PC-3 (cell line): ENCODE data around the gene LBP. TPM values are rescaled to one million over a fixed set of nuclear protein-coding genes. Genes with fewer than 3 reads are reported as not detected.

Experiments used
- ATAC-seq: fragments of 200-7000 bp; cut with Tn5 transposase; 2 replicates; pipeline ENCODE4 v1.9.1; 2020; ENCODE audit warnings: mild to moderate bottlenecking, moderate library complexity
- BruUV-seq: library from RNA; stranded (reverse); fragments of 400-500 nt; replicated peaks from 2 replicates; lab custom pipeline; 2021; lab: Mats Ljungman, UMichigan
- CTCF ChIA-PET: fragments of 300-600 bp; sonication (Branson Sonifier 250); formaldehyde crosslinking; loops from one replicate; lab custom pipeline; 2022; ENCODE audit warnings: antibody characterized with exemption; lab: Charles Lee
- POLR2A ChIA-PET: fragments of 300-600 bp; sonication (Branson Sonifier 250); formaldehyde crosslinking; loops from one replicate; lab custom pipeline; 2022; ENCODE audit warnings: antibody characterized with exemption; ENCODE audit not compliant: unreplicated experiment; lab: Charles Lee
- DNase-seq: peaks from one replicate; pipeline ENCODE4 v3.0.0-alpha.2; 2015
- H2AFZ ChIP-seq: fragments of 300-600 bp; sonication (generic); 2 replicates; pipeline ENCODE4 v1.6.0; 2016; ENCODE audit warnings: antibody characterized with exemption, low read length
- H3F3A ChIP-seq: fragments of 300-600 bp; sonication (generic); one replicate; pipeline ENCODE4 v1.6.0; 2017; ENCODE audit warnings: antibody characterized with exemption, low read length, control low read depth, mild to moderate bottlenecking; ENCODE audit not compliant: unreplicated experiment
- H3K27ac ChIP-seq: fragments of 300-600 bp; sonication (generic); 2 replicates; pipeline ENCODE4 v1.5.1; 2016; ENCODE audit warnings: mild to moderate bottlenecking, low read length
- H3K27me3 ChIP-seq: fragments of 300-600 bp; sonication (generic); 2 replicates; pipeline ENCODE4 v1.6.1; 2016; ENCODE audit warnings: low read length, mixed read lengths
- H3K36me3 ChIP-seq: fragments of 300-600 bp; sonication (generic); 2 replicates; pipeline ENCODE4 v1.6.1; 2016; ENCODE audit warnings: low read depth, mixed run types, low read length, mixed read lengths
- H3K4me1 ChIP-seq: fragments of 300-600 bp; sonication (generic); 2 replicates; pipeline ENCODE4 v1.5.1; 2016; ENCODE audit warnings: low read length; ENCODE audit not compliant: insufficient read depth
- H3K4me2 ChIP-seq: fragments of 300-600 bp; sonication (generic); 2 replicates; pipeline ENCODE4 v1.6.0; 2016; ENCODE audit warnings: low read length
- H3K4me3 ChIP-seq: fragments of 300-600 bp; sonication (generic); 2 replicates; pipeline ENCODE4 v1.5.1; 2016; ENCODE audit warnings: mild to moderate bottlenecking, low read length, mixed read lengths
- H3K79me2 ChIP-seq: fragments of 300-600 bp; sonication (generic); 2 replicates; pipeline ENCODE4 v1.6.1; 2017; ENCODE audit warnings: low read length, mixed read lengths
- H3K9ac ChIP-seq: fragments of 300-600 bp; sonication (generic); 2 replicates; pipeline ENCODE4 v1.6.0; 2016; ENCODE audit warnings: mild to moderate bottlenecking, low read length
- H3K9me2 ChIP-seq: fragments of 300-600 bp; sonication (generic); replicated peaks from 2 replicates; pipeline ENCODE4 v1.6.1; 2016; ENCODE audit warnings: mixed run types, low read length, mixed read lengths
- H3K9me3 ChIP-seq: fragments of 300-600 bp; sonication (generic); 2 replicates; pipeline ENCODE4 v1.6.1; 2016; ENCODE audit warnings: low read length, mixed read lengths
- H4K20me1 ChIP-seq: fragments of 300-600 bp; sonication (generic); 2 replicates; pipeline ENCODE4 v1.6.1; 2016; ENCODE audit warnings: low read length, mixed read lengths
- CTCF ChIP-seq: fragments of 300-600 bp; sonication (generic); conservative IDR thresholded peaks from 2 replicates; pipeline ENCODE4 v1.5.1; 2017; ENCODE audit warnings: antibody characterized with exemption, low read depth, mild to moderate bottlenecking, low read length
- EZH2 ChIP-seq: fragments of 300-600 bp; sonication (generic); IDR thresholded peaks from one replicate; pipeline ENCODE4 v1.6.1; 2017; ENCODE audit warnings: antibody characterized with exemption, mild to moderate bottlenecking, low read length; ENCODE audit not compliant: unreplicated experiment
- EZH2phosphoT487 ChIP-seq: fragments of 300-600 bp; sonication (generic); IDR thresholded peaks from 2 replicates; pipeline ENCODE4 v1.6.1; 2018; ENCODE audit warnings: mild to moderate bottlenecking, antibody characterized with exemption, low read length, borderline replicate concordance
- intact Hi-C: fragments of 100-400 bp; cut with micrococcal nuclease; formaldehyde crosslinking; loops from 2 replicates; pipeline ENCODE4 v1.9.0; 2023
- total RNA-seq: library from RNA; depleted of rRNA; stranded (reverse); fragments of >200 nt; gene quantifications from 2 replicates; pipeline ENCODE4 v1.2.3, GENCODE V29; 2014

The LBP gene
- total RNA-seq, 1 experiment from 2014 or later = not detected

GRCh38 chr20:38423541-38423940, 77.3 kb downstream of the LBP start:
- POLR2A ChIA-PET = no interaction called here
- ATAC-seq (no peak), DNase-seq (no peak)
- CTCF ChIA-PET = no interaction called here
- no peaks in the 10 kb centered on the region for H3K27me3 ChIP-seq
- TF ChIP-seq EZH2phosphoT487 = no peak
- TF ChIP-seq CTCF = no peak
- TF ChIP-seq EZH2 = no peak
- peaks cover 9% of the 10 kb centered on the region for H3F3A ChIP-seq
- H2AFZ ChIP-seq = no peak overlapping the region
- H3K36me3 ChIP-seq = peaks cover 90% of the 10 kb centered on the region
- H3K9ac ChIP-seq = no peak overlapping the region
- BruUV-seq = no TSS peak
- H3K27ac ChIP-seq = no peak overlapping the region
- no peaks in the 10 kb centered on the region for H3K9me3 ChIP-seq
- intact Hi-C loops = no loop called here
- H3K9me2 ChIP-seq = no peaks in the 10 kb centered on the region
- peaks cover 25% of the 10 kb centered on the region for H3K4me1 ChIP-seq
- H4K20me1 ChIP-seq = peaks cover 76% of the 10 kb centered on the region
- H3K4me2 ChIP-seq = no peak overlapping the region
- H3K79me2 ChIP-seq = peaks cover 62% of the 10 kb centered on the region
- H3K4me3 ChIP-seq = no peak overlapping the region

GRCh38 chr20:38424401-38424800, 78.1 kb downstream of the LBP start:
- Histone ChIP-seq H3F3A (peaks cover 8% of the 10 kb centered on the region), H3K9ac (no peak overlapping the region), H3K4me1 (peaks cover 25% of the 10 kb centered on the region), H3K4me2 (no peak overlapping the region), H4K20me1 (peaks cover 81% of the 10 kb centered on the region), H3K4me3 (no peak overlapping the region), H3K36me3 (peaks cover 91% of the 10 kb centered on the region), H3K79me2 (peaks cover 70% of the 10 kb centered on the region), H3K9me3 (no peaks in the 10 kb centered on the region), H2AFZ (no peak overlapping the region), H3K9me2 (no peaks in the 10 kb centered on the region), H3K27me3 (no peaks in the 10 kb centered on the region), H3K27ac (no peak overlapping the region)
- TF ChIP-seq EZH2 = no peak
- TF ChIP-seq EZH2phosphoT487 = no peak
- TF ChIP-seq CTCF = no peak
- ChIA-PET POLR2A (no interaction called here), CTCF (no interaction called here)
- BruUV-seq = no TSS peak
- ATAC-seq (no peak), DNase-seq (no peak)
- intact Hi-C loops = no loop called here
